ENCODE measurements around the gene PRSS12. TPM values are rescaled to one million over a fixed set of nuclear protein-coding genes. Genes with fewer than 3 reads are reported as not detected.

PRSS12 gene
- total RNA-seq, 1 donor from 2014 or later: 2.3 TPM

DNA sequence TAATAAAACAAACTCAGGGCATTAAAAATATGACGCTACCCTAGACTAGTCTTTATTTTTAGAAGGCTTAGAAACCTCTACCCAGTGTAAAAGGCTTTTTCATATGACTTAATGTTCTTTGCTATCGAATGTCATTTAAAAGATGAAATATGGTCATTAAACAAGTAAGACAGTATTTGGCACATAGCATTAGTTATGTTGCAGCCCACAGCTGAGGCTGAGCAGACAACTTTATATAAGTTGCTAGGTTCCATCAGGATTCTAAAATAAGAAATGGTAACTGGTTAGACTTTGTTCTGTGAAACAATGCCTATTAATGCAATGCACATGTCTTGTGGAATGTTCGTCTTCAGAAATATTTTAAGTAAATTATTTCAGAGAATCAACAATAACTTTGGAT, 10.4 kb upstream of the PRSS12 start:
- no peak for DNase-seq (ENCODE audit: low read depth)
- Histone ChIP-seq H3K4me3 (ENCODE audit: low read depth, low read length) (no peak overlapping the region), H3K36me3 (ENCODE audit: control insufficient read depth, insufficient read depth, low read length) (no peaks in the 10 kb centered on the region), H3K27me3 (ENCODE audit: control insufficient read depth, insufficient read depth, low read length) (no peaks in the 10 kb centered on the region)
- TF ChIP-seq, protein P1, sequence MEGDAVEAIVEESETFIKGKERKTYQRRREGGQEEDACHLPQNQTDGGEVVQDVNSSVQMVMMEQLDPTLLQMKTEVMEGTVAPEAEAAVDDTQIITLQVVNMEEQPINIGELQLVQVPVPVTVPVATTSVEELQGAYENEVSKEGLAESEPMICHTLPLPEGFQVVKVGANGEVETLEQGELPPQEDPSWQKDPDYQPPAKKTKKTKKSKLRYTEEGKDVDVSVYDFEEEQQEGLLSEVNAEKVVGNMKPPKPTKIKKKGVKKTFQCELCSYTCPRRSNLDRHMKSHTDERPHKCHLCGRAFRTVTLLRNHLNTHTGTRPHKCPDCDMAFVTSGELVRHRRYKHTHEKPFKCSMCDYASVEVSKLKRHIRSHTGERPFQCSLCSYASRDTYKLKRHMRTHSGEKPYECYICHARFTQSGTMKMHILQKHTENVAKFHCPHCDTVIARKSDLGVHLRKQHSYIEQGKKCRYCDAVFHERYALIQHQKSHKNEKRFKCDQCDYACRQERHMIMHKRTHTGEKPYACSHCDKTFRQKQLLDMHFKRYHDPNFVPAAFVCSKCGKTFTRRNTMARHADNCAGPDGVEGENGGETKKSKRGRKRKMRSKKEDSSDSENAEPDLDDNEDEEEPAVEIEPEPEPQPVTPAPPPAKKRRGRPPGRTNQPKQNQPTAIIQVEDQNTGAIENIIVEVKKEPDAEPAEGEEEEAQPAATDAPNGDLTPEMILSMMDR (IDR thresholded peaks at IDR 0.05; ENCODE audit: insufficient read depth, low read length, poor library complexity, severe bottlenecking): no peak

DNA sequence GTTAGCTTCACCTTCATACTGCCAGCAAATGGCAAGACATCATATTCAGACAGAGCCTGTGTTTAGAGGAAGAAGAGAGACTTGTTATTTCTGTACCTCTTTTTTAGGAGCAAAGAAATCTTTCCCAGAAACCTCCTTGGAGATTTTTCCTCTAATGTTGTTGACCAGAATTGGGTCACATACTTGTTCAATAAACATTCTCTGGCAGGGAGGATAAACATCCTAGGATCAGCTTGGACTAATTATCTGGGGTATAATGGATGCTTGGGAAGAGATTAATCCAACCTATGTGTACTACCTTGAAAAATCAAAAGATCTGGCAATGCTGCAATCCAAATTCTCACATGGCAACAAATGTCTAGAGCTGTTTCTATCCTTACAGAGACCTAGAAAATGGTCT, 8.4 kb upstream of the PRSS12 start:
- TF ChIP-seq, protein P1 (IDR thresholded peaks at IDR 0.05; ENCODE audit: insufficient read depth, low read length, poor library complexity, severe bottlenecking): no peak
- Histone ChIP-seq H3K4me3 (ENCODE audit: low read depth, low read length) (no peak overlapping the region), H3K27me3 (ENCODE audit: control insufficient read depth, insufficient read depth, low read length) (no peaks in the 10 kb centered on the region), H3K36me3 (ENCODE audit: control insufficient read depth, insufficient read depth, low read length) (no peaks in the 10 kb centered on the region)
- DNase-seq (ENCODE audit: low read depth): no peak

DNA sequence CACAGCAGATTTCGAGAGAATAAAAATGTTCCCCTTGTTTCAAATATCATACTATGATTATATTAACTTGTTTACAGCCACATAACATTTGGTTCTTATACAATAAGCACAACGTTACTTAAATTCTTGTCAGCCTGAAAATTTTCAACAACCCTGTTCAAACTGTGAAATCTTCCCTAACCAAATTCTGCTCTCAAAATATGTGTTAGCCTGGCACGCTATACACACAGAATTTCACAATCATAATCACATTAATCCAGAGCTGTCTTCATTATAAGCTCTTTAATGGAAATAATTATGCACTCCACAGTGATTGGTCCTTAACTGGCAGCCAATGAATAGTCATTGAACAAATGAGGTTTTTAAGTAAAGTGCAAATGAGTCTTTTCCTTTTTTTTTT, 7.3 kb upstream of the PRSS12 start:
- no peak overlapping the region for H3K4me3 ChIP-seq (ENCODE audit: low read depth, low read length)

DNA sequence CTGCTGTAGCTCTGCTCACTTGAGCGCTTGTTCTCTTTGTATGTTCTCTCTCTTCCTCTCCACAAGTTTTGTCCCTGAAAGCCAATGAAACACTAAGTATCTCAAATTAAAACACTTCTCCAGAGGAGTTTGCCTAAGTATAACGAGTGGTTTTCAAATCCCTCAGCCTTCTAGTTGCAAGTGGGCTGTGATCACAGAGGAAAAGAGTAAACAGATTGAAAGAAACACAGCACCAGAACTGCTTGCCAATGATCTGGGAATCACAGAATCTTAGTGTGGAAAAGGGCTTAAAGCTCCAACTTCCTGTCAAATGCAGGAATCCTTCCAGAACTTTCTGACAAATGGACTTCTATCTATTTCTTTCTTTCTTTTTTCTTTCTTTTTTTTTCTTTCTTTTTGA, 4.8 kb upstream of the PRSS12 start:
- Histone ChIP-seq H3K27me3 (ENCODE audit: control insufficient read depth, insufficient read depth, low read length) (peaks cover 5% of the 10 kb centered on the region), H3K36me3 (ENCODE audit: control insufficient read depth, insufficient read depth, low read length) (no peaks in the 10 kb centered on the region), H3K4me3 (ENCODE audit: low read depth, low read length) (no peak overlapping the region)
- DNase-seq (ENCODE audit: low read depth): no peak
- TF ChIP-seq, protein P1 (IDR thresholded peaks at IDR 0.05; ENCODE audit: insufficient read depth, low read length, poor library complexity, severe bottlenecking): no peak

More for the DNA sequence above, 7.3 kb upstream of the PRSS12 start:
- no peaks in the 10 kb centered on the region for H3K27me3 ChIP-seq (ENCODE audit: control insufficient read depth, insufficient read depth, low read length)
- TF ChIP-seq, protein P1 (IDR thresholded peaks at IDR 0.05; ENCODE audit: insufficient read depth, low read length, poor library complexity, severe bottlenecking): no peak
- H3K36me3 ChIP-seq (ENCODE audit: control insufficient read depth, insufficient read depth, low read length): no peaks in the 10 kb centered on the region
- no peak for DNase-seq (ENCODE audit: low read depth)

DNA sequence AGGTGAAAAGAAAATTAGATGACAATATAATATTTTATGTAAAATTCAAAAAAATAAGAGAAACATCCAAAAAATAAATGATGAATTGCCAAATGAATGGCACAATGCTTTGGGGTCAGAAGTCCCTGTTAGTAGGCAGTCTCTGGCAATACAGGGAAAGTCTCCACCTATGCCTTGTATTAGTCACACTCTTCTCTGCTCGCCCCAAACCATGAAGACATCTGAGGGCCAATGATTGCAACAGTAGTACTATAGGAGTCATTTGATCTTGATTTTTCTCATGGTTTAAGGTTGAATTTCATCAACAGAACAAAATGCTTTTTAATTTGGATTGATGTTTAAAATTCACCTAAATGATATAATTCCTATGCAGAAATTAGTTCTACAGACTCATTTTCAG, 3.9 kb upstream of the PRSS12 start:
- no peak for DNase-seq (ENCODE audit: low read depth)
- no peak overlapping the region for H3K4me3 ChIP-seq (ENCODE audit: low read depth, low read length)
- H3K36me3 ChIP-seq (ENCODE audit: control insufficient read depth, insufficient read depth, low read length): no peaks in the 10 kb centered on the region
- TF ChIP-seq, protein P1 (IDR thresholded peaks at IDR 0.05; ENCODE audit: insufficient read depth, low read length, poor library complexity, severe bottlenecking): no peak
- peaks cover 12% of the 10 kb centered on the region for H3K27me3 ChIP-seq (ENCODE audit: control insufficient read depth, insufficient read depth, low read length)

DNA sequence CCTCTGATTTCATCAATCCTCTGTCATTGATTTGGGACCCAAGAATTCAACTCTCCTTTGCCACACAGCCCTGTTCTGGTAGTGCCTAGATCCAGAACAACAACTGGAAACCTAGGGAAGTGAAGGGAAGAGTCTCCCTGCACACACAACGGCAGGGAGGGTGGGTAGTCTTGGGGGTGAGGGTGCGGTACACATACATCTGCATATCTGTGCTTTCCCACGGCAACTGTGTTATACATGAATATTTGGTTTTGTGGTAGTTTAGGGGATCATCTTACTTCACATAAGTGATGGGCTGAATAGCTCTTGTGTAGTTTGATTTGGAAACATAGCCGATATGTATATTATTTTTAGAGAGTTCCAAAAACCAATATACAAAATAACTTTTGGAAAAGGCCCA, 3.3 kb upstream of the PRSS12 start:
- TF ChIP-seq, protein P1 (IDR thresholded peaks at IDR 0.05; ENCODE audit: insufficient read depth, low read length, poor library complexity, severe bottlenecking): no peak
- peaks cover 14% of the 10 kb centered on the region for H3K27me3 ChIP-seq (ENCODE audit: control insufficient read depth, insufficient read depth, low read length)
- no peaks in the 10 kb centered on the region for H3K36me3 ChIP-seq (ENCODE audit: control insufficient read depth, insufficient read depth, low read length)
- H3K4me3 ChIP-seq (ENCODE audit: low read depth, low read length): no peak overlapping the region
- no peak for DNase-seq (ENCODE audit: low read depth)

Measured in kidney epithelial cell (primary cell).